ENCODE results near the gene TEDC2.

DNA sequence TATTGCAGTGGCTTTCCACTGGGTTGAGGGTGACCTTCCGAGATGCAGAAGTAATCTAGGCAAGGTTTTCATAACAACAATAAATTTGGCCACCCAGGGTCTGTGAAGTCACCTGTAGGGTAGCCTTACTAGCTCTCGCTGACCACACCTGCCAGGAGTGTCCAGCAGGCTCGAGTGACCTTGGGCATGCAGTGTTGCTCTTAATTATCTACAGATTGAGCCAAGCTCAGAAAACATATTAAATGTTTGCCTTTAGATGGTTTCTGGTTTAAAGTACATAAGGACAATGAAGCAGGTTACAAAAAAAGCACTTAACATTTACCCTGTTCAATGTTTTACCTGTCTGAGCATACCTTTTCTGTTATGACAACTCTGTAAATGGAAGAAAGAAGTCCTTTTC lies 16.8 kb downstream of the TEDC2 start:
- TF ChIP-seq GATA3 (IDR thresholded peaks at IDR 0.05; ENCODE audit: low read depth, low read length) (no peak), GATA2 (IDR thresholded peaks at IDR 0.05; ENCODE audit: low read depth, low read length) (no peak)

All from SH-SY5Y (cell line).